Esophagus squamous epithelium (tissue), 4 donors: ENCODE data around the gene ASXL2.

Experiments
- POLR2A ChIP-seq, 4 donors: fragments of 450-650 bp; IDR thresholded peaks; one replicate each; pipeline ENCODE4 v1.6.1; 2017; ENCODE audit warnings: antibody characterized with exemption in 4 of 4, mild to moderate bottlenecking in 4 of 4, moderate library complexity in 3 of 4
- TF ChIP-seq, protein P1 (sequence below), 6 experiments: fragments of 450-650 bp in 4 of 6; fragments of 200-600 bp in 2 of 6; sonication (generic) in 2 of 6; IDR thresholded peaks; one replicate each; pipeline ENCODE4 v1.5.1; 2016 to 2019; ENCODE audit warnings: antibody characterized with exemption in 6 of 6, mild to moderate bottlenecking in 4 of 6, moderate library complexity in 4 of 6

DNA sequence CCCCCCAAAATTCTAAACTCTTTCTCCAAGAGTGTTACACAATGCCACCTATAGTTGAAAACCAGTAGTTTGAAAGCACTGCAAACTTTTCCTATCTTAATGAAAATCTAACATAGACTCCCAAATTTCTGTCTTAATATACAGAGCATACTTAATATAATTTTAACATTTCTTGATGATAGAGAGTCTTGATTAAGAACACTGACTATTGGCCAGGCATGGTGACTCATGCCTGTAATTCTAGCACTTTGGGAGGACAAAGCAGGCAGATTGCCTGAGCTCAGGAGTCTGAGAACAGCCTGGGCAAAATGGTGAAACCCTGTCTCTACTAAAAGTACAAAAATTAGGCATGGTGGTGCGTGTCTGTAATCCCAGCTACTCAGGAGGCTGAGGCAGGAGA lies 34.2 kb downstream of the ASXL2 start:
- TF ChIP-seq, protein P1, sequence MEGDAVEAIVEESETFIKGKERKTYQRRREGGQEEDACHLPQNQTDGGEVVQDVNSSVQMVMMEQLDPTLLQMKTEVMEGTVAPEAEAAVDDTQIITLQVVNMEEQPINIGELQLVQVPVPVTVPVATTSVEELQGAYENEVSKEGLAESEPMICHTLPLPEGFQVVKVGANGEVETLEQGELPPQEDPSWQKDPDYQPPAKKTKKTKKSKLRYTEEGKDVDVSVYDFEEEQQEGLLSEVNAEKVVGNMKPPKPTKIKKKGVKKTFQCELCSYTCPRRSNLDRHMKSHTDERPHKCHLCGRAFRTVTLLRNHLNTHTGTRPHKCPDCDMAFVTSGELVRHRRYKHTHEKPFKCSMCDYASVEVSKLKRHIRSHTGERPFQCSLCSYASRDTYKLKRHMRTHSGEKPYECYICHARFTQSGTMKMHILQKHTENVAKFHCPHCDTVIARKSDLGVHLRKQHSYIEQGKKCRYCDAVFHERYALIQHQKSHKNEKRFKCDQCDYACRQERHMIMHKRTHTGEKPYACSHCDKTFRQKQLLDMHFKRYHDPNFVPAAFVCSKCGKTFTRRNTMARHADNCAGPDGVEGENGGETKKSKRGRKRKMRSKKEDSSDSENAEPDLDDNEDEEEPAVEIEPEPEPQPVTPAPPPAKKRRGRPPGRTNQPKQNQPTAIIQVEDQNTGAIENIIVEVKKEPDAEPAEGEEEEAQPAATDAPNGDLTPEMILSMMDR (IDR thresholded peaks at IDR 0.05): no peak
- no peak for TF ChIP-seq POLR2A (IDR thresholded peaks at IDR 0.05)
